Effector CD4-positive, alpha-beta T cell (primary cell): Measurements from ENCODE around the gene GREB1L.
"Not testable (repeated sequence)": the region's sequence is repeated elsewhere in the genome, so short reads cannot be mapped to it uniquely, and the experiment has no call there.

ENCODE experiments used
- DNase-seq: peaks from one replicate; pipeline ENCODE4 v3.0.0-alpha.2; 2020

GREB1L gene

DNA sequence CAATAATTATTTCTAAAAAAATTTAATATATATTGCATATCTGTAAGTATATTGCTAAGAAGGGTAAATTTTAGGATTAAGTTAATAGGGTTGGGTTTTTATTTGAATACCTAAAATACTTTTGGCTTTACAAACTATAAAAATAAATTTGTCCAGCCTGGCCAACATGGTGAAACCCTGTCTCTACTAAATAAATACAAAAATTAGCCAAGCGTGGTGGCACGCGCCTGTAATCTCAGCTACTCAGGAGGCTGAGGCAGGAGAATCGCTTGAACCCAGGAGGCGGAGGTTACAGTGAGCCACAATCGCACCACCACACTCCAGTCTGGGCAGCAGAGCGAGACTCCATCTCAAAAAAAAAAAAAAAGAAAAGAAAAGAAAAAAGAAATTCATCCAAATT lies 127.6 kb downstream of the GREB1L start:
- DNase-seq, result not testable (repeated sequence)

DNA sequence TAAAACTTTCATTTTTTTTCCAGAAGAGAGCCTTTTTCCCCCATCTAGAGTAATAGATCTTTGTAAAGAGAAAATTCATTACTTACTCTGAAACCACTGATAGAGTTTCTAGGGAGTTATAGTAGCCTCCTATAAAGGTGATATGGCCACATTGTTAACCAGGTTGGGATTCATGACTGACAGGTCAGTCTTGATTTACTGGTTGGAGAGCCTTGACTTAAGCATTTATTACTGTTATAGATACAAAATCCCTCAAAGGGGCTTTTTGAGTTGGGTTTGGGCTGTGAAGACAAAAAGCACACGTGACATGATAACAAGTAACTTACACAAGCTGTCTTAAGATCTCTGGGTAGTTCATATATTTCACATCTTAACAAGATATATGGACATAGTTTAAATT lies 141.0 kb downstream of the GREB1L start:
- no peak for DNase-seq

DNA sequence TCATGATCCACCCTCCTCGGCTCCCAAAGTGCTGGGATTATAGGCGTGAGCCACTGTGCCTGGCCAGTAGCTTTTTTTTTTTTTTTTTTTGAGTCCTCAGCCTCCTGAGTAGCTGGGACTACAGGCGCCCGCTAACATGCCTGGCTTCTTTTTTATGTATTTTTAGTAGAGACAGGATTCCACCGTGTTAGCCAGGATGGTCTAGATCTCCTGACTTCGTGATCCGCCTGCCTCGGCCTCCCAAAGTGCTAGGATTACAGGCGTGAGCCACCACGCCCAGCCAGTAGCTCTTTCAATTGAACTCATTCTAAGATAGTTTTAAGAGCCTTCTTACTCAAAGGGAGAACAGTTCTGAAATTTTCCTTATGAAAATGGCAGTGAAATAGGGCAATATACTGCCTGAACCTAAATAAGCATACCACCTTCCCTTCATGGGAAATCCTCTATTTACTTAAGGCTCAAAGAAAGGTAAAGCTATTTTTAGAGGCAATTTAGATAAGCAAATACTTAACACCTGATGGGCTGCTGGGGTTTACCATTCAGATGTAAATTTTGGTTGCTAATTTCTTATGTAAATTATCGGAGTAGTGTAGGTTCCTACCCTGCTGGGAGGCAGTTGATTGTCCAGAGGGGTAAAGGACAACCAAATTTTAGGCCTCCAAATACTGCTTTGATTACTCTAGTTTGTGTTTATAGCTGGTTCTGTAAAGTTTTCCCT lies 144.7 kb downstream of the GREB1L start:
- DNase-seq, result no peak

DNA sequence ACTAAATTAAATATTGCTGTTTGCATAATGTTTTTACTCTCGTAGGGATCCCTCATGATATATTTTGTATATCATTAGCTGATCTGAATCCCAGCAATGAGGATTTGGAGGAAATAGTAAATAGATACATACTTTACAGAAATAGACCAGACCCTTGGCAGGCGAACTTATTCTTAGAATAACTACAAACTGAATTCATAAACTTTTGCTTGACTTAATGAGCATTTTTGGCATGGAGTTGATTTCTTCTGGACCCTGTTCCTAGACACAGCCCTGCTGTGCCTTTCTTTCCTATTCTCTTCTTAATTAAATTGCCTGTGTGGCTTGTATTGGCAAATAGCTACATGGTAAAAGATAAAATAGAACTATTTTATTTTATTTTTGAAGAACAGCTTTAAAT lies 145.9 kb downstream of the GREB1L start:
- DNase-seq, result no peak

DNA sequence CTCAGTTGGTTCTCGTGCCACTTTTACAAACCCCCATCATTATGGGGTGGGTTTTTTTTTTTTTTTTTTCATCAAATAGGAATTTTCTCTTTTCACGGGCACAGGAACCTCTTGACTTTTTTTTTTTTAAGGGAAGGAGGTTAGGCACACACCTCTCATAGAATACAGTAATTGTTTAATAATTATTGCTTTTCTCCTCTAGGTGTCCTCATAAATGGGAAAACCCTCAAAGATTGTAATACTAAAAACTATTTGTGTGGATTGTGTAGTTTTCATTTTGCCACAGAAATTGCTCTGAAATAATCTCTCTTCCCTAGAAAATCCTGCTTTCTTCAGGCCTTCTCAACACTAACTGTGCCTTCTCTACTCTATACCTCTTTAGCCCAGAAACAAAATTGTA lies 147.3 kb downstream of the GREB1L start:
- no peak for DNase-seq

DNA sequence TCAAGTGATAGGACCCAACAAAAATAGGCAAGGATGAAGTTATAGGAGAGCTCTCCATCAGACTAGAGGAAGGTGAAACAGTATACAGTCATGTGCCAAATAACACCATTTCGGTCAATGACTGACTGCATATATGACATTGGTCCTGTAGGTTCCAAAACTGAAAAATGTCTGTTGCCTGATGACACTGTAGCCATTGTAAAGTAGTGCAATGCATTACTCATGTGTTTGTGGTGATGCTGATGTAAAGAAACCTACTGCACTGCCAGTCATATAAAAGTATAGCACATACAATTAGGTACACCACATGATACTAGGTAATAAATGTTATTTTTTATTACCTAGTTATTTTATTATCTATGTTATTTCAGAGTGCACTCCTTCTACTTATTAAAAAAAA lies 147.9 kb downstream of the GREB1L start:
- DNase-seq, result no peak

DNA sequence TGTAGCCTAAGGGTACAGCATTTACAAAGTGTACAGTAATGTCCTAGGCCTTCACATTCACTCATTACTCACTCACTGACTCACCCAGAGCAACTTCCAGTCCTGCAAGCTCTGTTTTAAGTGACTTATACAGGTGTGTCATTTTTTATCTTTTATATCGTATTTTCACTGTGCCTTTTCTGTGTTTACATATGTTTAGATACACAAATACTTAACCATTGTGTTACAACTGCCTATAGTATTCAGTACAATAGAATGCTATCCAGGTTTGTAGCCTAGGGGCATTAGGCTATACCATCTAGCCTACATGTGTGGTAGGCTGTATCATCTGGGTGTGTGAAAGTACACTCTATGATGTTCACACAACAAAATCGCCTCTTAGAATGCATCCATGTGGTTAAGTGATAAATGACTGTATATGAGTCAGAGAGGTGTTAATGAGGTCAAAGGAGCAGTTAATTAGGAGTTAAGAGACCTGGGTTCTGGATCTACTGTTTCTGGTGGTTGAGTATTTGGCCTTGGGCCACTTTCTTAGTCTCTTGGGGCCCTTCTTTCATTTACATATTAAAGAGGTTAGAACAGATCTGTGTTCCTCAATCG lies 149.1 kb downstream of the GREB1L start:
- DNase-seq, result no peak

DNA sequence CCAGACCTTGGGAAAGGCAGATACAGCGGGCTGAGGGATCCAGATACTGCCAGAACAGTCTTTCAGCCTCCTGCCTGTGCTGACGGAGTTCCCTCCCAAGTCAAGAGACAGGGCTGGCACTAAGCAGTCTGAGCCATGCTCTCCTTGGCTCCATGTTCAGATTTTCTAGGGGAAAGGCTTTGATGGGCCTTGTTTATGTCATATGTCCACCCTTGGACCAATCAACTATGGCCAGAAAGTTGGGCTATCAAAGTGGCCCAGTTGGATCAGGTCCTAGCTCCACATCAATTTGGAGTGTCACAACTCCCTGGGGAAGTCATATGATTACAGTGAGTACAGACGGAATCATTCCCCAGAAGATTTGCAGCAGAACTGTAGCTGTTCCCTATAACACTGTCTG lies 152.0 kb downstream of the GREB1L start:
- DNase-seq, result no peak

DNA sequence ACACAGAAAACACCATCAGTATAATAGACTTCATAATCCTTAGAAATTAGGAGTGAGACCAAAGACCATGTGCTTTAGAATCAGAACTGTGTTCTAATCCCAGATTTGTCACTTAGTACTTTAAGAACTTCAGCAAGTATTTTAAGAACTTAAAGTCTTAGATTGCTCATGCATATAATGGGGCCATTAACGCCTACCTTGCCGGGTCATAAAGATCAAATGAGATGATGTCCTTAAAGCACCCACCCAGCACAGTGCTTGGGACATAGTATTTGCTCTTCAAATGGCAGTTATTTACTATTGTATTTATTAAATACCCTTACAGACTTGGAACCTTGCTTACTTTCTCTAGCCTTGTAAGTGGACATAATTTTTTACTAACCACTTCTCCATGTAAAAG lies 156.1 kb downstream of the GREB1L start:
- no peak for DNase-seq

DNA sequence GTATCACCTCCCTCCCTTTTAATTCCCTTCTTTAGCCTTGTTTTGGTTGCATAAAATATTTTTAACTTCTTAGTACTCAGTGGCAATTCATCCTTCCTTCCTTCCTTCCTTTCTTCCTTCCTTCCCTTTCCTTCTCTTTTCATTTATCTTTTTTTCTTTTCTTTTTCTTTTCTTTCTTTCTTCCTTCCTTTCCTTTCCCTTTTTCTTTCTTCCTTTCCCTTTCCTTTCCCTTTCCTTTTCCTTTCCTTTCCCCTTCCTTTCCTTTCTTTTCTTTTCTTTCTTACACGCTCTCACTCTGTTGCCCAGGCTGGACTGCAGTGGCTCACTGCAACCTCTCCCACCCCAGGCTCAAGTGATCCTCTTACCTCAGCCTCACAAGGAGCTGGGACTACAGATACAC lies 160.2 kb downstream of the GREB1L start:
- no peak for DNase-seq

DNA sequence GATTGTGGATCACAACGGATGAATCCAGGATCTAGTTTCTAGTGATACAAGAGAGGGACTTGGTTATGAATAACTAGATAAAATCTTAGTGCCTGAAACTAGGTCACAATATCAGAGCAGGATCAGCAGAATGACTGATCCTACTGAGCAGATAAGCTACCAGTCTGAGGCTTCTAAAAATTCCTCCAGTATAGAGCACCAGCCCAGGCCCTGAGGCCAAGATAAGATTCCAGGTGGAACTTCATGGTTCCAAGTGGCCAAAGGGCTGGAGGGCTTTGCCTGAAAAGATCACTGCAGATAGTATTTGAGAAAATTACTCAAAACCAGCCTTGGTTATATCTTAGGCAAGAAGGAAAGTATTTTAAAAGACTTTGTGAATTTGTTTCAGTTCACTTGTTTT lies 162.4 kb downstream of the GREB1L start:
- DNase-seq, result no peak

DNA sequence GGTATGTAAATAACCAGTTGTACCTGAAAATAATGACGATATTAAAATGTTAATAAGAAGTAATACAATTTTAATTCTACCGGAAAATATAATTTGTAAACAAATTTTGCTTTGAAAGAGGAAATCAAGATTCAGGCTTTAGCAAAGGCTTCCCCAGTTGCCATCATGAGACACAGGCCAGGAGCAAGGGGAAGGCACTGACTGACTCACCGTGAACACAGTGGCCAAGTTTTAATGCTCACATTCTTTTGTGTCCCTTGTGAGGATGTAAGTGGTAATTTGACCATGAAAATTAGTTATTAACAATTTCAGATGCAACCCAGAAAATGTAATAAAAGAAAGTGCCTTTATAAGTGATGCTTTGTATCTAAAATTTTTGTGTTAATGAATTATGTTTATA lies 164.1 kb downstream of the GREB1L start:
- DNase-seq, result no peak

DNA sequence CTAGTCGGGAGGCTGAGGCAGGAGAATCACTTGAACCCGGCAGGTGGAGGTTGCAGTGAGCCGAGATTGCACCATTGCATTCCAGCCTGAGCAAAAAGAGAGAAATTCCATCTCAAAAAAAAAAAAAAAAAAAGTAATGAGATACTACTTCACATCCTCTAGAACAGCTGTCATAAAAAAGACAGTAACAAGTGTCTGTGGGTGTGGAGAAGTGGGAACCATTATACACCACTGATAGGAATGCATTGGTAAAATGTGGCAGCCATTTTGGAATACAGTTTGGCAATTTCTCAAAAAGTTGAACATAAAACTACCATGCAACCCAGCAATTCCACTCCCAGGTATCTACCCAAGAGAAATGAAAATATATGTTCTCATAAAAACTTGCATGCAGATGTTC lies 166.6 kb downstream of the GREB1L start:
- DNase-seq, result no peak

DNA sequence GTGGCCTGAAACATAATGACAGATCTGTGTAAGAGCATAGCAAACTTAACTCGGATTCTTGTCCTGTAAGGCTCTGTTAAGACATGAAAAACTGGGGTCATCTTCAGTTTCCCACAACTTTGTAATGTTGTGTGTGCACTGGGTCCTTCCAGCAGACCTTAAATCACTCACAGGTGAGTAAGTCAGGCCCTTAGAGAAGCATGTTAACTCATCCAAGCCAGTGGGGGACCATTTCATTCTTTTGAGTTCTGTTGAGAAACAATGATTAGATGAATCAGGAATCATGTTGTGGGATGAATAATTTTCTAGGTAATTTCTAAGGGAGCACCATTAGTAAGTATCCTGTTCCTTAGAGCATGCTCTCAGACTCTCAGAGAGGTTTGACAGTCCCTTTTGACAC lies 191.4 kb downstream of the GREB1L start:
- DNase-seq, result no peak

DNA sequence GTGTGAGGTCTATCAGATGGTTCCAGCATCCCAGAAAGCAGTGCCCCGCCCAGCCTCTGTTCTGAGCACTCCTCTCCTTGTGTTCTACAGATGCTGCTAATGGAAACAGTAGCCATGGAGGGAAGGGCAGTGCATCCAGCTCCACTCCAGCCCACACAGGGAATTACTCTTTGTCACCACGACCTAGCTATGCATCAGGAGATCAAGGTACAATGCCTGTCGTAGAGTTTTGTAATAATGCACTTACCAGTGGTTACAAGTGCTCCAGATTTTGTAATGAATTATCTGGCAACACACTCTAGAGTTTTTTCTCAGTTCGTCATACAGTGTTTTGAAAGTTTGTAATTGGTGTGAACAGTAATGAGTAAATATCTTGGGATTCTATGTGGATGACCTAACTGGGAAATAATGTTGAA lies 197.4 kb downstream of the GREB1L start:
- no peak for DNase-seq

DNA sequence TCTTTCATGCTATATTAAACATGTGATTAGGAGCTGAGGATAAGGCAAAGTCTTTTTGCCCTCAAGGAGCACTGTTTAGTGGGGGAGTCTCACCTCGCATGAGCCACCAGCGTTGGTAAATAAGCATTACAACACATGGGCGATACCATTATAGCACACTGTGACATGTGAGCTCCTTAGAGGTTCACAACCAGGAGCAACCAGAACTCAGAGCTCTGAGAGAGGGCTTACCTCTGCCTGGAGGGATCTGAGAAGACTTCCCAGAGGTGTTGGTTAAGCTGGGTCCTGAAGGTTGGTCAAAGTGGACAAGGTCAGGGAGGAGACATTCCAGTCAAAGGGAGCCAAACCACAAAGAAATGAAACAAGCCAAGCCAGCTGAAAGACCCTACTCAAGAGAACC lies 199.6 kb downstream of the GREB1L start:
- DNase-seq, result no peak

DNA sequence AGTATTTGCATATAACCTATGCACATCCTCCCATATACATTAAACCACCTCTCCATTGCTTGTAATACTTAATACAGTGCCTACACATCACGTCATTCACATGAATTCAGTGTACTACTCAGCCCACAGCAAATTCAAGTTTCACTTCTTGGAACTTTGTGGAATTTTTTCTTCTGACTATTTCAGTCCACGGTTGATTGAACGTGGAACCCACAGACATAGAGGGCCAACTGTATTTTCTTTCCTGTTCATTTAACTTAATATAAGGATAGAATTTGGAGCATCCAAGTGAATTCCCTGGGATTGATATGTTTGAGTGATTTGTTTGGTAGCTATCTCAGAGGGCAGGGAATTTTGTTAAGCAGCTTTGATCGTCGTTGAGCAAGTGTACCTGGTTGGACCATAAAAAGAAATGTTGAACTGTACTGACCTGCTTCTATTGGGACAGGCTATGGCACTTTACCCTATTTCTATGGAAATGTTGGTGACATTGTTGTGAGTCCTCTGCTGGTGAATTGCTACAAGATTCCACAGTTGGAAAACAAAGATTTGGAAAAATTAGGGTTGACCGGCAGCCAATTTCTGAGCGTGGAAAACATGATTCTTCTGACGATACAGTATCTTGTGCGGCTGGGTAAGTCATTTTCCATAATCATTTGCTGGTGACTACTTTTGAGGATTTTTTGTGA lies 201.9 kb downstream of the GREB1L start:
- no peak for DNase-seq

DNA sequence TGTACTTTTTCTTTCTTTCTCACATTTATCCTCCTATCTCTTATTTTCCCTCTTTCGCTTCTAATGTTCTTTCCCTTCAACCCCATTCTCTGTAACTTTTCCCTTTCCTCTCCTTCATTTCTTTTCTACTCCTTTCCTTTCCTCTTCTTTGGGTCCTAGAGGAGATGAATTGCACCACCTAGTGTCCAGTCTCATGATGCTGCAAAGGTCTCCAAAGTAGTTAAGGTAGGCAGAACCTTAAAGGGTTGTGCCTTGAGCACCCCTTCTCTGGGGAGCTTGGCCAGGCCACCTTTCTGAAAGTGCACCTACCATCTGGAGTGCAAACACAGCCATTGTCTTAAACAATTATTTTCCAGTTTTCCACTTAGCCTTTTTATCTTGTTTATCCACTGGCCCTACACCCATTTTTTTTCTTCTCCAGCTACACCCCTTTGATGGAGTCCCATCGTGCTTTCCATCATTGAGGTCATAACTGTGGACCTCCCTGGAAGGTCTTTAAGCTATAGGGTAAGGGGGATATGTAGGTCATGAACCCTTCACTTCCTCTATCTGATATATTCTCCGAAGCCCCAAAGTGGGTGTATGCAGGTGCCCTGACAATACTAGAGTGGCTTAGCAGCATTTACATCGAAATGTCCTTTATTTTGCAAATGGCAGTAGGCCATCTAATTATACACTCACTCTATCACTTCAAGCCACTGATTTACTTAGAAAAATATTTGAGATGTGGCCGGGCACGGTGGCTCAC lies 202.6 kb downstream of the GREB1L start:
- DNase-seq, result no peak

DNA sequence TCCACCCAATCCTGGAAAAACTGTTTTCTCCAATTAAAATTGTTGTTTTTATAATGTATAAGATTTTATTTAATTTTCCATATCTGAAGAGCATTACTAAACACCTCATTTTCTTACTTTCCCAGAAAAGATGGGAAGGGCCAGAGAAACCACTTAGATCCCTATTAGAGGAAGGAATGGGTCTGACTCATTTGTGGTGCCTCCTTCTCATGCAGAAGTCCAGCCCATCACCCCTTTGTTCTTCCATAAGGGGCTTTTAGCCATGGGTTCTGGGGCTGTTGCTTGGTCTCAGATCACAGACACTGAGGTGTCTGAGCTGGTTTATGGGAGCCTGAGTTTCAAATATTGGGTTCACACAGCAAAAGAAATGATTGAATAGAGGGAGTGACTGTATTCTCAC lies 206.3 kb downstream of the GREB1L start:
- no peak for DNase-seq

DNA sequence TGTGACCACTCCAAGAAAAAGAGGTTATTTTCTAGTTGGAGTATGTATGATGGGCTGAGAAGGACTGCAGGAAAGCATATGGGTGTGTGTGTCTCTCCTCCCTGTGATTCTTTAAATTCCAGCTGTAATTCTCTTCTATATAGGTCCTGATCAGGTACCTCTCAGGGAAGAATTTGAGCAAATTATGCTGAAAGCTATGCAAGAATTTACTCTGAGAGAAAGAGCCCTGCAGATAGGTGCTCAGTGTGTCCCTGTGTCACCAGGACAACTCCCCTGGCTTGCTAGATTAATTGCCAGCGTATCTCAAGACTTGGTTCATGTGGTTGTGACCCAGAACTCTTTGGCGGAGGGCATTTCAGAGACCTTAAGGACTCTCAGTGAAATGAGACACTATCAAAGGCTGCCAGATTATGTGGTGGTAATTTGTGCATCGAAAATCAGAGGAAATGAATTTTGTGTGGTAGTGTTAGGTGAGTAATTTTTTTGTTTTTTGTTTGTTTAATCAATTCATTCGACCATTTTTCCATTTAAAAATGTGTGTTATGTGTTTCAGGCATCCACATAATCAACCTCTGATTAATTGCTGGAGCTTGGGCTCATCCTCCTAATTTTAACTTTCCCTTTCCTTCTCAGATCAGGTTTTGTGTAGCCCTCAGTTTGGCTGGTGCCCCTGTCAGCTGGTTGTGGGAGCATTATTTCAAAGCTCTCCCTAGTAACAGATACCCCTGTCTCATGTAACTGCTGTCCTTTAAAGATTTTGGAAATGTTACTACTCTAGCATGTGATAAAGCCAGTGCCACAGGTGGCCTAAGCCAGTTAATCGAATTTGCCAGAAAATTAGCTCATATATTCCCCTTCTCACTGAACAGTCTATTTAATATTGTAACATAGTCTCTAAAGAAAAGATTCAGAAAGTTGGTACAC lies 207.6 kb downstream of the GREB1L start:
- DNase-seq, result no peak

DNA sequence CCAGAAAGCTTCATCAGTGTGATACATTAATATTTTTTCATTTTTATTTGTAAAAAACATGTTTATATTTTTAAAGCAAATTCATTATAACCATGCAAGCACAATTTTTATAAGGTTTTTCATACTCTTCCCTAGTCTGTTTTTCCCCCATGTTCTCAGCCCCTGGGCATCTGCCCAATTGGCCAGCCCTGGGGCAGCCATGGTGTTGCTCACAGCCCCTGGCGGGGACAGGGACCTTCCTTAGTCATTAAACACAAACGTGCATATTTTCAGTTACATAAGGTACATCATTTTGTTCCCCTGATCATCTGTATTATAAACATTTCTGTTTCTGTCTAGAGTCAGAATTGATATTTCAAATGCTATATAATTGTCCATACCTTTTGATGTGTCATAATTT lies 208.5 kb downstream of the GREB1L start:
- no peak for DNase-seq

DNA sequence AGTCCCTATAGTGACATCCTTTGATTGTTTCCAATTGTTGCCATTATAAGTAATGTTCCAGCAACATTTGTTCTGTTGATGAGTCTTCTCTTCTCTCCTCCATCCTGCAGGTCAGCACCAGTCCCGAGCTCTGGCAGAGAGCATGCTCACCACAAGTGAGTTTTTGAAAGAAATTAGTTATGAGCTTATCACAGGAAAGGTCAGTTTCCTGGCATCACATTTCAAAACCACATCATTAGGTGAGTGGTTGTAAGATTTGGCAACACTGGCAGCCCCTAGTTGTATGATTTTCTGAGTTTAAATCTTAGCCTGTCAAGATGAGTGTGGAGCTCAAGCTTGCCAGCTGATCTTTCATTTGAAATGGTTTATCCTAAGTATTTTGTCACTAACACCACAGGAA lies 208.9 kb downstream of the GREB1L start:
- DNase-seq, result no peak

DNA sequence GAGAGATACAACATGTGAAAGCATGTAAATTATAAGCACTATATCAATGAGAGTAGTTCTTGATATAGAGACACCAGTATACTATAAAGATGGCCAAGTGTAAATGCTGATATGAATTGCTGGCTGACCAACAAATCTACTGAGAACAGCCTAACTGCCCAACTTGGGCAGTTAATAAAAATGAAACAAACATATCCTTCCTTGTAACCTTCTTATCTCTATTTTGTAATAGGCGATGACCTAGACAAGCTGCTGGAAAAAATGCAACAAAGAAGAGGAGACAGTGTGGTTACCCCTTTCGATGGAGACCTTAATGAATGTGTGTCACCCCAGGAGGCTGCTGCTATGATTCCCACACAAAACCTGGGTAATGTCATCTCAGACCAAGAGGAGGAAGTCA lies 209.8 kb downstream of the GREB1L start:
- no peak for DNase-seq
